Thymus (tissue), 11 donors: Measurements from ENCODE around the gene JAK1. TPM values are rescaled to one million over a fixed set of nuclear protein-coding genes. Genes with fewer than 3 reads are reported as not detected.

Source experiments
- DNase-seq, 9 donors: peaks; one replicate each; pipeline ENCODE4 v3.0.0-alpha.2; 2013; ENCODE audit warnings: low spot score in 9 of 9, low read depth in 6 of 9, missing footprints in 1 of 9
- H3K27ac ChIP-seq, 2 donors: one replicate each; pipeline ENCODE4 v1.5.1; 2013; ENCODE audit warnings: control low read depth in 1 of 2, low read depth in 1 of 2, low read length in 1 of 2, mild to moderate bottlenecking in 1 of 2, moderate library complexity in 1 of 2
- H3K27me3 ChIP-seq, 2 donors: one replicate each; pipeline ENCODE4 v1.5.1; 2013; ENCODE audit warnings: low read length in 1 of 2; ENCODE audit not compliant: control insufficient read depth in 2 of 2, insufficient read depth in 1 of 2
- H3K36me3 ChIP-seq, 2 donors: one replicate each; pipeline ENCODE4 v1.5.1; 2013; ENCODE audit warnings: low read length in 1 of 2, mild to moderate bottlenecking in 1 of 2, moderate library complexity in 1 of 2; ENCODE audit not compliant: control insufficient read depth in 2 of 2, insufficient read depth in 2 of 2
- H3K4me1 ChIP-seq, 2 donors: one replicate each; pipeline ENCODE4 v1.5.1; 2013; ENCODE audit warnings: low read length in 2 of 2; ENCODE audit not compliant: control insufficient read depth in 2 of 2, insufficient read depth in 2 of 2
- H3K4me3 ChIP-seq, 2 donors: one replicate each; pipeline ENCODE4 v1.5.1; 2013; ENCODE audit warnings: low read length in 2 of 2, control low read depth in 1 of 2, mild to moderate bottlenecking in 1 of 2
- H3K9me3 ChIP-seq, 2 donors: one replicate each; pipeline ENCODE4 v1.5.1; 2013; ENCODE audit warnings: low read length in 1 of 2, mild to moderate bottlenecking in 1 of 2; ENCODE audit not compliant: control insufficient read depth in 2 of 2, insufficient read depth in 1 of 2
- WGBS: extraction: QIAGEN DNeasy Blood & Tissue Kit; methylation state at CpG from one replicate; pipeline ENCODE4 v1.1.7; 2013; 5-methylcytosine and 5-hydroxymethylcytosine counted together
- polyA plus RNA-seq: library from polyadenylated mRNA; stranded (reverse); fragments of 200-250 nt; gene quantifications from one replicate; pipeline ENCODE4 v1.2.3, GENCODE V29; 2013
- total RNA-seq: library from RNA; stranded (reverse); fragments of 120-200 nt; gene quantifications from one replicate; pipeline ENCODE4 v1.2.4, GENCODE V29; 2013
- donor health status: healthy.

Gene JAK1
- total and polyA plus RNA-seq, 2 donors: 97.4 to 101 TPM

- no peak overlapping the region for H3K4me3 ChIP-seq
- no peak overlapping the region for H3K27ac ChIP-seq
- H3K36me3 ChIP-seq: peaks cover 77 to 82% of the 10 kb centered on the region in 2 donors
- H3K9me3 ChIP-seq: peaks cover 0 to 4% of the 10 kb centered on the region in 2 donors
- H3K4me1 ChIP-seq: peaks cover 0 to 8% of the 10 kb centered on the region in 2 donors
- WGBS: 85% methylated on average over 4 of the region's 4 CpGs
- DNase-seq: no peak
- no peaks in the 10 kb centered on the region for H3K27me3 ChIP-seq
Observed at GRCh38 chr1:64861611-64862010, 104.7 kb downstream of the JAK1 start.

- Histone ChIP-seq H3K4me3 (no peak overlapping the region), H3K27me3 (no peaks in the 10 kb centered on the region)
- WGBS: 97% methylated on average over 4 of the region's 4 CpGs
Observed at GRCh38 chr1:64857347-64857746, 109.0 kb downstream of the JAK1 start.

GRCh38 chr1:64856553-64856952 is 109.8 kb downstream of the JAK1 start:
- Histone ChIP-seq H3K4me1 (no peaks in the 10 kb centered on the region), H3K9me3 (peaks cover 0 to 1% of the 10 kb centered on the region in 2 donors), H3K36me3 (peaks cover 85 to 88% of the 10 kb centered on the region in 2 donors), H3K27ac (no peak overlapping the region), H3K4me3 (no peak overlapping the region), H3K27me3 (no peaks in the 10 kb centered on the region)
- no peak for DNase-seq
- WGBS: 95% methylated on average over 10 of the region's 10 CpGs

More at GRCh38 chr1:64857347-64857746, 109.0 kb downstream of the JAK1 start:
- Histone ChIP-seq H3K9me3 (peaks cover 0 to 1% of the 10 kb centered on the region in 2 donors), H3K27ac (no peak overlapping the region), H3K4me1 (no peaks in the 10 kb centered on the region), H3K36me3 (peaks cover 88 to 89% of the 10 kb centered on the region in 2 donors)
- no peak for DNase-seq

DNA sequence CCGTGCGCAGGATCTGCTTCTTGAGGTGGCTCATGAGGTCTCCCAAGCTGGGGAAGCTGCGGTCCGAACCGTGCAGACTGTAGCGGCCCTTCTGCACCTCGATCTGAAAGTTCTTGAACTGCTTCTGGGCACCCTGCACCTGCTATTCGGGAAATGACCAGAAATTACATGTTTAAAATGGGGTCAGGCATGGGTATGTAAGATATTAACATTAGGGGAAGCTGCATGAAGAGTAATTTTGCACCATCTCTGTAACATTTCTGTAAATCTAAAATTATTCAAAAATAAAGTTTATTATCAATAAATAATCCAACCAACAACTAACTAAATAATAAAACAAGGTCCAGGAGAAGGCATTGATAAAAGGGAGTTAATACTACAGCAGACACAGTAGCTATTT is 110.8 kb downstream of the JAK1 start:
- Histone ChIP-seq H3K27ac (no peak overlapping the region), H3K36me3 (peaks cover 85 to 93% of the 10 kb centered on the region in 2 donors), H3K4me3 (no peak overlapping the region), H3K27me3 (no peaks in the 10 kb centered on the region), H3K9me3 (peaks cover 0 to 1% of the 10 kb centered on the region in 2 donors), H3K4me1 (no peaks in the 10 kb centered on the region)
- 92% methylated on average over 8 of the region's 8 CpGs for WGBS
- no peak for DNase-seq

GRCh38 chr1:64854674-64855073 is 111.7 kb downstream of the JAK1 start:
- Histone ChIP-seq H3K27ac (no peak overlapping the region), H3K4me3 (no peak overlapping the region), H3K9me3 (peaks cover 0 to 1% of the 10 kb centered on the region in 2 donors), H3K36me3 (peaks cover 89 to 96% of the 10 kb centered on the region in 2 donors), H3K27me3 (no peaks in the 10 kb centered on the region), H3K4me1 (no peaks in the 10 kb centered on the region)
- DNase-seq: no peak
- WGBS: 95% methylated on average over 5 of the region's 5 CpGs

DNA sequence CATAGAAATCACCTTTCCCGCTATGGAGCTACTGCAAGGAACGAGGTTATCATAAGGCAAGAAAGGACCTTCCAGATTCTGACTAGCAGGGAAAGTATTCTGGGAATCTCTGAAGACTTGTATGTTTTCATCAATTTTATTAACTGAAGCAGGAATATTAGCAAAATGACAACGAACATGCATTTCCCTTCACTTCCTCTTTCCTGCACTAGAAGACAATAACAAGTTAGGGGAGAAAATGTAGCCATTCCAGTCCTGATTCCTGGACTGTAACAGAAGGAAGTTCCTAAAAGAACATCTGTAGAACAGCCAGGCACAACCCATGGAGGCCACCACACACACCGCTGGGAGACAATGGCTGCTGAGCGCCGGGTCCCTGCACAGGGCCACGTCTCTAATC is 114.7 kb downstream of the JAK1 start:
- H3K27me3 ChIP-seq: no peaks in the 10 kb centered on the region
- no peak overlapping the region for H3K27ac ChIP-seq
- WGBS: 93% methylated on average over 7 of the region's 7 CpGs
- H3K4me1 ChIP-seq: no peaks in the 10 kb centered on the region
- H3K4me3 ChIP-seq: no peak overlapping the region
- DNase-seq: no peak
- H3K36me3 ChIP-seq: peaks cover 88 to 95% of the 10 kb centered on the region in 2 donors
- peaks cover 0 to 1% of the 10 kb centered on the region in 2 donors for H3K9me3 ChIP-seq

DNA sequence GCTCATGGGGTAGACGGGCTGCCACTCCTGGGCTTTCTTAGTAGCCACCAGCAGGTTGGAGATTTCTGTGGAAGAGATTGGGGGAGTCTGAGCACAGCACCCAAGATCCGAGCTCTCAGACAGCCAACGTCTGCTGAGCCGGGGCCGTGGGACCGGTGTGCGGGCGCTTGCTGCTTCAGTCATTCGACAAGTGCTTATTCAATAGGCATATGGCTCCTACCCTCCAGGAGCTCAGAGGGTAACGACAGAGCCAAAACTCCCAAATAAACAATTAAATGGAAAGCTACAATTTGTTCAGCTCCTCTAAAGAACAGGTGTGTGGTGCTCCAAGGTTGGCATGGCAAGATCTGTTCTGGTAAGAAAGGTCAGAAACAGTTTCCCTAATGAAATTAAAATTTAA is 115.5 kb downstream of the JAK1 start:
- H3K27me3 ChIP-seq: no peaks in the 10 kb centered on the region
- H3K4me3 ChIP-seq: no peak overlapping the region
- H3K4me1 ChIP-seq: no peaks in the 10 kb centered on the region
- no peak for DNase-seq
- H3K27ac ChIP-seq: no peak overlapping the region
- H3K36me3 ChIP-seq: peaks cover 88 to 97% of the 10 kb centered on the region in 2 donors
- 92% methylated on average over 10 of the region's 10 CpGs for WGBS
- peaks cover 0 to 1% of the 10 kb centered on the region in 2 donors for H3K9me3 ChIP-seq

DNA sequence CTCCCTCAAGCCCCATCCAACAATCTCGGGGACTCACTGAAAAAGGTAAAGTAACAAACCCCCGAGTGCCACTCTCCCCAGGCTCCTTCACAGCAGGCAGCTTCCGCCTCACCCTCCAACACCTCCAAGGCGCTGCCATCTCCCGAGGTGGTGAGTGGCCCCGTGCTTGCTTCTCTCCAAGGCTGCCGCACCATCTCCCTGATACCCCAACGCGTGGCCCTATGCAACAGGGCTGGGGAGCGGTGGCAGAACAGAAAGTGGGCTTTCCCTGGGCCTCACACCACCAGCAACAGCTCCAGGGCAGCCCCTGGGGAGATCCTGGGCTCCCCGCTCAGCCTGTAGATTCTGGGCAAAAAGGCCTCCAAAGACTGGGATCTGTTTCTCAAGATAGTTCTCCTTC is 116.4 kb downstream of the JAK1 start:
- peaks cover 90 to 98% of the 10 kb centered on the region in 2 donors for H3K36me3 ChIP-seq
- no peak for DNase-seq
- H3K27ac ChIP-seq: no peak overlapping the region
- no peaks in the 10 kb centered on the region for H3K4me1 ChIP-seq
- no peak overlapping the region for H3K4me3 ChIP-seq
- WGBS: 99% methylated on average over 11 of the region's 11 CpGs
- peaks cover 0 to 1% of the 10 kb centered on the region in 2 donors for H3K9me3 ChIP-seq
- H3K27me3 ChIP-seq: no peaks in the 10 kb centered on the region

GRCh38 chr1:64848803-64849202 is 117.5 kb downstream of the JAK1 start:
- Histone ChIP-seq H3K9me3 (no peaks in the 10 kb centered on the region), H3K4me3 (no peak overlapping the region), H3K4me1 (no peaks in the 10 kb centered on the region), H3K36me3 (peaks cover 90 to 98% of the 10 kb centered on the region in 2 donors), H3K27ac (no peak overlapping the region), H3K27me3 (no peaks in the 10 kb centered on the region)
- WGBS: 98% methylated on average over 4 of the region's 4 CpGs
- no peak for DNase-seq

DNA sequence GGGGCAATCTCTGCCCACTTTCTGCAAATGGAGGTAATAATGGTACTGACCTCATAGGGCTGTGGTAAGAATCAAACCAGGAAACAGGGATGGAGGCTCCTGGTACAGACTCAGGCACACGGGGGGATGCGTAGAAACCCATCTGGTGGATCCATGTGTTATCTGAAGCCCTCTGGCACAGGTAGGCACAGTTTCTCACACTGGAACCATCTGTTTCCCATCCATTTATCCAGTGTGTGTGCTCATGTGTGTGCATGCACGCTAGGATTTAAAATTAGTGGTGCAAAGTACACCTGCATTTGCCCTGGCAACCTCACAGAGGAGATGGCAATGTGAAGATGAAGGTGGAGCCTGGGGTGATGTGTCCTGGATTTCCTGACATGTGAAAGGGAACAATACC is 118.2 kb downstream of the JAK1 start:
- Histone ChIP-seq H3K4me3 (no peak overlapping the region), H3K27ac (no peak overlapping the region), H3K4me1 (no peaks in the 10 kb centered on the region), H3K36me3 (peaks cover 86 to 98% of the 10 kb centered on the region in 2 donors), H3K27me3 (no peaks in the 10 kb centered on the region), H3K9me3 (no peaks in the 10 kb centered on the region)
- no peak for DNase-seq
- WGBS: 97% methylated on average over 3 of the region's 3 CpGs
